Ishikawa (cell line): Measurements from ENCODE around the gene ATP1A4.

Source experiments
- CEBPB ChIP-seq: IDR thresholded peaks from 2 replicates; pipeline ENCODE4 v1.6.1; 2012
- CREB1 ChIP-seq: IDR thresholded peaks from 2 replicates; pipeline ENCODE4 v1.6.1; 2012; ENCODE audit warnings: low read depth
- EGR1 ChIP-seq: IDR thresholded peaks from 2 replicates; pipeline ENCODE4 v1.6.1; 2012
- EP300 ChIP-seq: IDR thresholded peaks from 2 replicates; pipeline ENCODE4 v1.6.1; 2012; ENCODE audit warnings: borderline replicate concordance
- FOXM1 ChIP-seq: IDR thresholded peaks from 2 replicates; pipeline ENCODE4 v1.6.1; 2012; ENCODE audit warnings: low read depth, borderline replicate concordance
- NFIC ChIP-seq: IDR thresholded peaks from 2 replicates; pipeline ENCODE4 v1.6.1; 2012
- RAD21 ChIP-seq: IDR thresholded peaks from 2 replicates; pipeline ENCODE4 v1.6.1; 2012; ENCODE audit warnings: low read depth
- TAF1 ChIP-seq: IDR thresholded peaks from 2 replicates; pipeline ENCODE4 v1.6.1; 2012; ENCODE audit warnings: low read depth, mild to moderate bottlenecking
- TCF12 ChIP-seq: IDR thresholded peaks from 2 replicates; pipeline ENCODE4 v1.6.1; 2012; ENCODE audit warnings: low read depth
- TEAD4 ChIP-seq: IDR thresholded peaks from 2 replicates; pipeline ENCODE4 v1.6.1; 2012
- YY1 ChIP-seq: IDR thresholded peaks from 2 replicates; pipeline ENCODE4 v1.6.1; 2012; ENCODE audit warnings: low read depth
- ZBTB7A ChIP-seq: IDR thresholded peaks from 2 replicates; pipeline ENCODE4 v1.6.1; 2012; ENCODE audit warnings: low read depth
- TF ChIP-seq, protein P1 (sequence below): IDR thresholded peaks from 2 replicates; pipeline ENCODE4 v1.6.1; 2012
- TF ChIP-seq, protein P2 (sequence below): IDR thresholded peaks from 2 replicates; pipeline ENCODE4 v1.6.1; 2012; ENCODE audit warnings: low read depth, mild to moderate bottlenecking
- TF ChIP-seq, protein P3 (sequence below): IDR thresholded peaks from 2 replicates; pipeline ENCODE4 v1.6.1; 2012

ATP1A4 gene

DNA sequence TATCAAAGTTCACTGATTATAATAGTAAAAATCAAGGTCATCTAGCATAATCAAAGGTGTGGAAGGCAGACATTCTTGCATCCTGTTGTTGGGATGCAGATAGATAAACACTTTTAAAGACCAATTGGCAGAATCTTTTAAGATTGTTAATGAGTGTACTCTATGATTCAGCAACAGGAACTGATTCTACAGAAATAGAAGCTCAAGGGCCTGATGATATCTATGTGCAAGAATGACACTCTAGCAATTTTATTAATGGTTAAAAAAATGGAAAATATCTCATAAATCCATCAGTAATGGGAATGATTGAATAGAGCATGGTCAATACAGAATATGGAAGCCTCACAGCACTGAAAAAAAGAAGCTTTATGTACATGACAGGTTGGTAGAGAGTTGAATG lies 2.2 kb upstream of the ATP1A4 start:
- TF ChIP-seq TAF1 (no peak), NFIC (no peak), ZBTB7A (no peak), YY1 (no peak), TCF12 (no peak), TEAD4 (no peak), EP300 (no peak), CEBPB (no peak), FOXM1 (no peak), EGR1 (no peak), RAD21 (no peak), CREB1 (no peak)
- TF ChIP-seq, protein P1, sequence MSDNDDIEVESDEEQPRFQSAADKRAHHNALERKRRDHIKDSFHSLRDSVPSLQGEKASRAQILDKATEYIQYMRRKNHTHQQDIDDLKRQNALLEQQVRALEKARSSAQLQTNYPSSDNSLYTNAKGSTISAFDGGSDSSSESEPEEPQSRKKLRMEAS, result no peak
- TF ChIP-seq, protein P2, sequence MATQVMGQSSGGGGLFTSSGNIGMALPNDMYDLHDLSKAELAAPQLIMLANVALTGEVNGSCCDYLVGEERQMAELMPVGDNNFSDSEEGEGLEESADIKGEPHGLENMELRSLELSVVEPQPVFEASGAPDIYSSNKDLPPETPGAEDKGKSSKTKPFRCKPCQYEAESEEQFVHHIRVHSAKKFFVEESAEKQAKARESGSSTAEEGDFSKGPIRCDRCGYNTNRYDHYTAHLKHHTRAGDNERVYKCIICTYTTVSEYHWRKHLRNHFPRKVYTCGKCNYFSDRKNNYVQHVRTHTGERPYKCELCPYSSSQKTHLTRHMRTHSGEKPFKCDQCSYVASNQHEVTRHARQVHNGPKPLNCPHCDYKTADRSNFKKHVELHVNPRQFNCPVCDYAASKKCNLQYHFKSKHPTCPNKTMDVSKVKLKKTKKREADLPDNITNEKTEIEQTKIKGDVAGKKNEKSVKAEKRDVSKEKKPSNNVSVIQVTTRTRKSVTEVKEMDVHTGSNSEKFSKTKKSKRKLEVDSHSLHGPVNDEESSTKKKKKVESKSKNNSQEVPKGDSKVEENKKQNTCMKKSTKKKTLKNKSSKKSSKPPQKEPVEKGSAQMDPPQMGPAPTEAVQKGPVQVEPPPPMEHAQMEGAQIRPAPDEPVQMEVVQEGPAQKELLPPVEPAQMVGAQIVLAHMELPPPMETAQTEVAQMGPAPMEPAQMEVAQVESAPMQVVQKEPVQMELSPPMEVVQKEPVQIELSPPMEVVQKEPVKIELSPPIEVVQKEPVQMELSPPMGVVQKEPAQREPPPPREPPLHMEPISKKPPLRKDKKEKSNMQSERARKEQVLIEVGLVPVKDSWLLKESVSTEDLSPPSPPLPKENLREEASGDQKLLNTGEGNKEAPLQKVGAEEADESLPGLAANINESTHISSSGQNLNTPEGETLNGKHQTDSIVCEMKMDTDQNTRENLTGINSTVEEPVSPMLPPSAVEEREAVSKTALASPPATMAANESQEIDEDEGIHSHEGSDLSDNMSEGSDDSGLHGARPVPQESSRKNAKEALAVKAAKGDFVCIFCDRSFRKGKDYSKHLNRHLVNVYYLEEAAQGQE, result no peak
- TF ChIP-seq, protein P3, sequence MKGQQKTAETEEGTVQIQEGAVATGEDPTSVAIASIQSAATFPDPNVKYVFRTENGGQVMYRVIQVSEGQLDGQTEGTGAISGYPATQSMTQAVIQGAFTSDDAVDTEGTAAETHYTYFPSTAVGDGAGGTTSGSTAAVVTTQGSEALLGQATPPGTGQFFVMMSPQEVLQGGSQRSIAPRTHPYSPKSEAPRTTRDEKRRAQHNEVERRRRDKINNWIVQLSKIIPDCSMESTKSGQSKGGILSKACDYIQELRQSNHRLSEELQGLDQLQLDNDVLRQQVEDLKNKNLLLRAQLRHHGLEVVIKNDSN, result no peak

DNA sequence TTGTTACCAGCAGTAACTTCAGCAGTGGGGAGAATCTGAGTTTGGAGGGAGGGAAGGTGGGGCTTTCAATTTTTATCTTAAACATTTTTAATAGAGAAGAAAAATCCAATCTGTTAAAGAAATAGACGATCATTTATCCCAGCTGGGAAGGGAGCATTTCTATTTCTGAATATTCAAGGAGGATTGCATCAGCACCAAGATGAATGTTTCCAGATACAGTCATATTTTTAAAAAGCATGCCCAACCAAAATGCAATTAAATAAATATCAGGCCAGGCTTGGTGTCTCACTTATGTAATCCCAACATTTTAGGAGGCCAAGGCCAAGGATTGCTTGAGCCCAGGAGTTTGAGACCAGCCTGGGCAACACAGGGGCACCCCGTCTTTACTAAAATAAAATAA lies 1.7 kb upstream of the ATP1A4 start:
- TF ChIP-seq TEAD4 (no peak), TAF1 (no peak), RAD21 (no peak)

DNA sequence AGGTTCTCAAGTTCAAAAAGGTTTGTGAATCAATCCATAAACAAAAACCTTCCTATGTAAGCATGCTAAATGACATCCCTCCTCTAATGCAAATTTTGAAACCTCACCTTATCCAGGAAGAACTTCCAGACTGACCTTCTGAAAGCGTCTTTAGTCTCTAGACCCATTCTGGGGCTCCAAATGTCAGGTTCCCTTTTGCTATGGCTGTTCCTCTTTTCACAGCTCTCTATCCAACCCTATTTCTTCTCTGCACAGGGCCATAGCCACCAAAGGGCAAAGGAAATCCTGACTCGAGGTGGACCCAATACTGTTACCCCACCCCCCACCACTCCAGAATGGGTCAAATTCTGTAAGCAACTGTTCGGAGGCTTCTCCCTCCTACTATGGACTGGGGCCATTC lies 3.4 kb downstream of the ATP1A4 start:
- no peak for TF ChIP-seq FOXM1
- TF ChIP-seq RAD21, result no peak
- no peak for TF ChIP-seq TAF1
- TF ChIP-seq TEAD4, result no peak
- TF ChIP-seq ZBTB7A, result no peak
- TF ChIP-seq EGR1, result no peak
- TF ChIP-seq, protein P2, result no peak
- no peak for TF ChIP-seq CEBPB
- no peak for TF ChIP-seq YY1
- TF ChIP-seq NFIC, result no peak
- TF ChIP-seq, protein P1, result no peak
- TF ChIP-seq EP300, result no peak
- TF ChIP-seq TCF12, result no peak
- no peak for TF ChIP-seq CREB1

DNA sequence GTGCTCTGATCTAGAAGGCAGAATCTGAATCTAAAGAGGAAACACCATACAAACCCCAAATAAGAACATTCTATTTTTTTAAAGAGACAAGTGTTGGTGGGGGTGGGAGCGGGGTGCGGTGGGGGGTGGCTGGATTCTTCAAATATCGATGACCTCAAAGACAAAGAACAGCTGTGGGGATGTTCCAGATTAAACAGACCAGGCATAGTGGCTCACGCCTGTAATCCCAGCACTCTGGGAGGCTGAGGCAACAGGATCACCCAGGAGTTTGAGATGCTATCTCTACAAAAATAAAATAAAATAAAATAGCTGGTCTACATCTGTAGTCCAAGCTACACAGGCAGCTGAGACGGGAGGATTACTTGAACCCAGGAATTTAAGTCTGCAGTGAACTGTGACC lies 5.0 kb downstream of the ATP1A4 start:
- TF ChIP-seq FOXM1 (no peak), CREB1 (no peak), NFIC (no peak), EP300 (no peak), EGR1 (no peak), YY1 (no peak), CEBPB (no peak), ZBTB7A (no peak), RAD21 (no peak), TEAD4 (no peak), TCF12 (no peak), TAF1 (no peak)
- TF ChIP-seq, protein P3, result no peak

DNA sequence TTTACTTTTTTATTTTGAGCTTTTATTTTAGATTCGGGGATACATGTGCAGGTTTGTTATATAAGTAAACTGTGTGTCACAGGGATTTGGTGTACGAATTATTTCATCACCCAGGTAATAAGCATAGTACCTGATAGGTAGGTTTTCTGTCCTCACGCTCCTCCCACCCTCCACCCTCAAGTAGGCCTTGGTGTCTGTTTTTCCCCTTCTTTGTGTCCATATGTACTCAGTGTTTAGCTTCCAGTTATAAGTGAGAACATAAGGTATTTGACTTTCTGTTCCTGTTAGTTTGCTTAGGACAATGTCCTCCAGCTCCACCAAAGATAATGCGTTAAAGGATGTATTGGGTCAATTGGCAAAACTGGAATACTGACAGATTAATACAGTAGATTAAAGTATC lies 5.8 kb downstream of the ATP1A4 start:
- TF ChIP-seq TCF12, result no peak
- TF ChIP-seq RAD21, result no peak
- TF ChIP-seq, protein P2, result no peak
- TF ChIP-seq EP300, result no peak
